Spinal cord (tissue), 10 donors: Measurements from ENCODE around the gene RELCH. TPM values are rescaled to one million over a fixed set of nuclear protein-coding genes. Genes with fewer than 3 reads are reported as not detected.

ENCODE experiments used
- DNase-seq, 6 donors: peaks; one replicate each; pipeline versions ENCODE4 v3.0.0 to v3.0.0-alpha.2; 2013 to 2015; ENCODE audit warnings: low spot score in 6 of 6, low read depth in 4 of 6
- H3K27ac ChIP-seq: one replicate; pipeline ENCODE4 v1.5.1; 2013; ENCODE audit warnings: low read depth, low read length, control low read depth
- H3K27me3 ChIP-seq: one replicate; pipeline ENCODE4 v1.6.1; 2013; ENCODE audit warnings: low read length; ENCODE audit not compliant: control insufficient read depth, insufficient read depth
- H3K36me3 ChIP-seq: one replicate; pipeline ENCODE4 v1.6.1; 2013; ENCODE audit warnings: low read length; ENCODE audit not compliant: control insufficient read depth, insufficient read depth
- H3K4me1 ChIP-seq: one replicate; pipeline ENCODE4 v1.6.1; 2013; ENCODE audit warnings: low read length; ENCODE audit not compliant: control insufficient read depth, insufficient read depth
- H3K4me3 ChIP-seq: one replicate; pipeline ENCODE4 v1.5.1; 2013; ENCODE audit warnings: low read depth, low read length, control low read depth
- H3K9me3 ChIP-seq: one replicate; pipeline ENCODE4 v1.6.1; 2013; ENCODE audit warnings: low read length; ENCODE audit not compliant: control insufficient read depth, insufficient read depth
- WGBS: methylation state at CpG from one replicate; pipeline ENCODE4 v1.1.5; 2013; ENCODE audit warnings: missing lambda C conversion rate; ENCODE audit not compliant: insufficient coverage; 5-methylcytosine and 5-hydroxymethylcytosine counted together
- polyA plus RNA-seq, 2 donors: library from polyadenylated mRNA; unstranded; fragments of 120-200 nt; gene quantifications; one replicate each; pipeline ENCODE4 v1.2.1, GENCODE V29; 2013; ENCODE audit not compliant: insufficient read length in 2 of 2
- total RNA-seq, 2 donors: library from RNA; depleted of rRNA in 1 of 2; stranded (reverse); fragments of 120-200 nt in 1 of 2; fragments of >200 nt in 1 of 2; gene quantifications; one replicate each; pipeline versions ENCODE4 v1.2.3 to v1.2.4, GENCODE V29; 2013 to 2014
- donor health status: healthy.

The RELCH gene
- total and polyA plus RNA-seq, 4 donors = 29.5 to 76.3 (median 34.7) TPM

GRCh38 chr18:62331581-62332356 is 144.7 kb downstream of the RELCH start:
- no peaks in the 10 kb centered on the region for H3K9me3 ChIP-seq
- WGBS = 72% methylated on average over 3 of the region's 8 CpGs
- peaks cover 8% of the 10 kb centered on the region for H3K4me1 ChIP-seq
- H3K27me3 ChIP-seq = peaks cover 24% of the 10 kb centered on the region
- H3K27ac ChIP-seq = no peak overlapping the region
- H3K36me3 ChIP-seq = no peaks in the 10 kb centered on the region
- H3K4me3 ChIP-seq = no peak overlapping the region
- DNase-seq = no peak

- no peaks in the 10 kb centered on the region for H3K9me3 ChIP-seq
- 86% methylated on average over 1 of the region's 3 CpGs for WGBS
- no peak overlapping the region for H3K4me3 ChIP-seq
- H3K27ac ChIP-seq = no peak overlapping the region
- no peaks in the 10 kb centered on the region for H3K36me3 ChIP-seq
- DNase-seq = no peak
- H3K27me3 ChIP-seq = peaks cover 18% of the 10 kb centered on the region
- H3K4me1 ChIP-seq = peaks cover 8% of the 10 kb centered on the region
These were observed 145.4 kb downstream of the RELCH start for GRCh38 chr18:62332431-62332830.

DNA sequence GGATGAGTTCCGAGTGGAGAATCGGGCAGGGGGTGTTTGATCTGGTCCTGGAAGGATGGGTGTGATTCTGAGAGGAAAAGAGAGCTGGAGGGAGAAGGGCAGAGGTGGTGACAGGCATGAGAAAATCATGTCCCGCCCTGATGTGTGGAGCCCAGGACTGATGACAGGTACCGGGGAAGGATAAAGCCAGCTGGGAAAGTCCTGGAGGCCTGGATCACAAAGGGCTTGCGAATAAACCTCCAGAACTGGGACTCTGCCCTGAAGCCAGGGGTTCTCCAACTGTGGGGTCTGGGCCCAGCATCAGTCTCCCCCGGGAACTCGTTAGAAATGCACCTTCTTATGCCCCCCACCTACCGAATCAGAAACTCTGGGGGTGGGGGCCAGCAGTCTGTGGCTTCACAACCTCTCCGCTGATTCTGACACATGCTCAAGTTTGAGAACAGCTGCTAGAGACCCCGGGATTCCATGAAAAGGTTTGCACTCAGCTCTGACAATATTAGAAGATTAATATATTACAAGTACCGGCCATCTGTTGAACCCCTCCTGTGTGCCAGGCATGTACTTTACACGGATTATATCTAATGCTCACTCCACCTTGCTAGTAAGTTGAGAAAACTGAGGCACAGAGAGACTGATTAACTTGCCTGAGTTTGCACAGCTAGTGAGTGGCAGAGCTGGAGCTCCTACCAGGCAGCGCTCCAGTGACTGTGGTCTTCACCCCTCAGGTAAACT is 146.1 kb downstream of the RELCH start:
- H3K27ac ChIP-seq = no peak overlapping the region
- no peaks in the 10 kb centered on the region for H3K9me3 ChIP-seq
- H3K4me3 ChIP-seq = no peak overlapping the region
- DNase-seq = no peak
- H3K27me3 ChIP-seq = peaks cover 11% of the 10 kb centered on the region
- WGBS = 95% methylated on average over 9 of the region's 13 CpGs
- peaks cover 8% of the 10 kb centered on the region for H3K4me1 ChIP-seq
- H3K36me3 ChIP-seq = no peaks in the 10 kb centered on the region

DNA sequence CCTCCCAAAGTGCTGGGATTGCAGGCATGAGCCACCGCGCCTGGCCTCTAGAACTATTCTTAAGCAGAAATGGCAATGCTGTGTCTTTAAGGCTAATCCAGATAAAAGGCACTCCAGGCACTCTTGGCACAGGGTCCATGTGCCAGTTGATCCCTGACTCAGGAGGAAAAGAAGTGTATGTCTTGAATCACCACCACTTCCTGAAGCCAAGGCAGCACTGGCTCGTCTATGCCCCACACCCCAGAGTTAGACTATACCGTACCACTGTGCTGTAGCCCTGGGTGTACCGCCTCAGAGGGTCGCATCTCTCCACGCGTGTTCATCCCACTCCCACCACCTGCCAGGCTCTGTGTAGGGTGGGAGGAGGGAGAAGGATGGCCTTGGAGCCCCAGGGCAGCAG is 147.1 kb downstream of the RELCH start:
- WGBS = 93% methylated on average over 2 of the region's 8 CpGs
- H3K9me3 ChIP-seq = no peaks in the 10 kb centered on the region
- no peak overlapping the region for H3K27ac ChIP-seq
- no peak for DNase-seq
- no peak overlapping the region for H3K4me3 ChIP-seq
- no peaks in the 10 kb centered on the region for H3K36me3 ChIP-seq
- peaks cover 8% of the 10 kb centered on the region for H3K4me1 ChIP-seq
- peaks cover 5% of the 10 kb centered on the region for H3K27me3 ChIP-seq

GRCh38 chr18:62335494-62335893 is 148.4 kb downstream of the RELCH start:
- peaks cover 3% of the 10 kb centered on the region for H3K4me1 ChIP-seq
- H3K9me3 ChIP-seq = no peaks in the 10 kb centered on the region
- no peaks in the 10 kb centered on the region for H3K27me3 ChIP-seq
- H3K27ac ChIP-seq = no peak overlapping the region
- no peak for DNase-seq
- no peaks in the 10 kb centered on the region for H3K36me3 ChIP-seq
- H3K4me3 ChIP-seq = no peak overlapping the region
- 83% methylated on average over 3 of the region's 5 CpGs for WGBS

- no peaks in the 10 kb centered on the region for H3K36me3 ChIP-seq
- no peaks in the 10 kb centered on the region for H3K9me3 ChIP-seq
- H3K4me3 ChIP-seq = no peak overlapping the region
- H3K4me1 ChIP-seq = peaks cover 3% of the 10 kb centered on the region
- H3K27me3 ChIP-seq = no peaks in the 10 kb centered on the region
- DNase-seq = no peak
- no peak overlapping the region for H3K27ac ChIP-seq
- 73% methylated on average over 4 of the region's 5 CpGs for WGBS
These were observed 149.6 kb downstream of the RELCH start for GRCh38 chr18:62336618-62337017.

DNA sequence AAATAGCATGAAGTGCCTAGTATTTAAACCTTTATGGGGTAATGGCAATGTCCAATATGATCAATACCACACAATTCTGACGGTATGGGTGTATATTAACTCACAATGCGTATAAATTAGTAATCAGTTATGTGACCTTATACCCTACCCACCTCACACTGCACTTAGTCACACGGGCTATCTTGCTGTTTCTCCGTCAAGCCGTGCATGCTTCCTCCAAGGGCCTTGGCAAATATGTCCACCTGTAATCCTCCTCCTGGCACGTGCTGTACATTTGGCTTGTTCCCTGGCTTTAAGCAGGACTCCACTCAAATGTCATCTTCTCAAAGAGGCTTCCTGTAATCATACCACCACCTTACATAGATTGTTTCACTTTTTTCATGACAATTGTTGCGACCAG is 150.3 kb downstream of the RELCH start:
- no peak overlapping the region for H3K4me3 ChIP-seq
- H3K27me3 ChIP-seq = no peaks in the 10 kb centered on the region
- H3K27ac ChIP-seq = no peak overlapping the region
- WGBS = 92% methylated on average over 4 of the region's 7 CpGs
- DNase-seq = no peak
- peaks cover 3% of the 10 kb centered on the region for H3K4me1 ChIP-seq
- H3K36me3 ChIP-seq = no peaks in the 10 kb centered on the region
- no peaks in the 10 kb centered on the region for H3K9me3 ChIP-seq

DNA sequence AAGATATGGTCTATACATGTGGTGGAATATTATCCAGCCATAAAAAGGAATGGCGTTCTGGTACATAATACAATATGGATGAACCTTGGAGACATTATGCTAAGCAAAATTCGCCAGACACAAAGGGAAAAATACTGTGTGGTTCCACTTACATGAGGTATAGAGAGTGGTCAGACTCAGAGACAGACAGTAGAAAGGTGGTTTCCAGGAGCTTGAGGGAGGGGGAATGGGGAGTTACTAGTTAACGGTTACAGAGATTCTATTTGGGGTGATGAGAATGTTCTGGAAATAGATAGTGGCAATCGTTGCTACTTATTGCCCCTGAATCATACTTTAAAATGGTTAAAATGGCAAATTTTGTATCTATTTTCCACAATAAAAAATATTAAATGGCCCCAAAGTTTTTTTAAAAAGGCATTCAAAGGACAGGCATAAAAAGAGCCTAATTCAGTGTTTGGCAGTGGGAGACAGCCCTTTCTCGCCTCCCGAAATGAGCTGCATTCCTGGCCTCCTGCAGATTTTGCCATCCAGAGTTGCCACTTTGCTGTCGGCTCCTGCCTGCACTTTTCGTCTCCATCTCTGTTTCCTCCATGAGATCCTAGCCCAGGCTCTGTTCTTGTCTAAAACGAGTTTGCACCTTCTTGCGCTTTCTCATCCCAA is 151.5 kb downstream of the RELCH start:
- Histone ChIP-seq H3K36me3 (no peaks in the 10 kb centered on the region), H3K4me3 (no peak overlapping the region), H3K9me3 (no peaks in the 10 kb centered on the region), H3K27ac (no peak overlapping the region), H3K4me1 (peaks cover 3% of the 10 kb centered on the region), H3K27me3 (no peaks in the 10 kb centered on the region)
- no peak for DNase-seq
- 69% methylated on average over 8 of the region's 10 CpGs for WGBS

- WGBS = 67% methylated on average over 8 of the region's 15 CpGs
- H3K4me3 ChIP-seq = no peak overlapping the region
- H3K9me3 ChIP-seq = no peaks in the 10 kb centered on the region
- H3K4me1 ChIP-seq = peaks cover 3% of the 10 kb centered on the region
- H3K27me3 ChIP-seq = no peaks in the 10 kb centered on the region
- DNase-seq = no peak
- H3K27ac ChIP-seq = no peak overlapping the region
- H3K36me3 ChIP-seq = no peaks in the 10 kb centered on the region
These were observed 152.3 kb downstream of the RELCH start for GRCh38 chr18:62339106-62339988.
